Uterus (tissue), 4 donors: ENCODE results near the gene PTGFRN. TPM values are rescaled to one million over a fixed set of nuclear protein-coding genes. Genes with fewer than 3 reads are reported as not detected.

Experiments
- DNase-seq, 2 donors: peaks; one replicate each; pipeline ENCODE4 v3.0.0-alpha.2; 2019 to 2020
- H3K27ac ChIP-seq, 2 donors: fragments of 200-600 bp; sonication (generic); 1 replicate in 1 of 2; 2 replicates in 1 of 2; pipeline ENCODE4 v1.5.1; 2016 to 2018
- H3K27me3 ChIP-seq, 2 donors: fragments of 200-600 bp; sonication (generic); one replicate each; pipeline ENCODE4 v1.5.1; 2018 to 2019; ENCODE audit warnings: control low read depth in 1 of 2
- H3K36me3 ChIP-seq, 2 donors: fragments of 200-600 bp; sonication (generic); one replicate each; pipeline ENCODE4 v1.5.1; 2019; ENCODE audit warnings: control low read depth in 1 of 2
- H3K4me1 ChIP-seq, 2 donors: fragments of 200-600 bp; sonication (generic); one replicate each; pipeline ENCODE4 v1.5.1; 2018 to 2019; ENCODE audit warnings: control low read depth in 1 of 2
- H3K4me3 ChIP-seq, 2 donors: fragments of 200-600 bp; sonication (generic); 1 replicate in 1 of 2; 2 replicates in 1 of 2; pipeline ENCODE4 v1.5.1; 2018 to 2019; ENCODE audit warnings: mild to moderate bottlenecking in 1 of 2
- H3K9me3 ChIP-seq, 2 donors: fragments of 200-600 bp; sonication (generic); one replicate each; pipeline ENCODE4 v1.5.1; 2019; ENCODE audit warnings: control low read depth in 1 of 2
- POLR2A ChIP-seq, 2 donors: fragments of 450-650 bp; IDR thresholded peaks; one replicate each; pipeline ENCODE4 v1.6.1; 2016; ENCODE audit warnings: antibody characterized with exemption in 2 of 2, mild to moderate bottlenecking in 1 of 2, moderate library complexity in 1 of 2
- intact Hi-C: fragments of 100-400 bp; cut with DNase I; formaldehyde crosslinking; loops from one replicate; pipeline ENCODE4 v1.15.1; 2023; ENCODE audit warnings: low total_unique reads
- total RNA-seq, 4 donors: library from RNA; depleted of rRNA in 3 of 4; stranded (reverse); fragments of >200 nt in 3 of 4; gene quantifications; one replicate each; pipeline versions ENCODE4 v1.1.0 to v1.2.4, GENCODE V29; 2014 to 2023
- TF ChIP-seq, protein P1 (sequence below), 4 experiments: fragments of 200-600 bp in 2 of 4; fragments of 450-650 bp in 2 of 4; sonication (generic) in 2 of 4; IDR thresholded peaks; one replicate each; pipeline ENCODE4 v1.5.1; 2016 to 2019; ENCODE audit warnings: antibody characterized with exemption in 4 of 4, mild to moderate bottlenecking in 2 of 4, moderate library complexity in 1 of 4
- donor health status: DM: yes; HTN: yes; CAD: no.

Gene PTGFRN
- total RNA-seq, 4 donors from 2014 or later: 32.4 to 134 (median 88.8) TPM

DNA sequence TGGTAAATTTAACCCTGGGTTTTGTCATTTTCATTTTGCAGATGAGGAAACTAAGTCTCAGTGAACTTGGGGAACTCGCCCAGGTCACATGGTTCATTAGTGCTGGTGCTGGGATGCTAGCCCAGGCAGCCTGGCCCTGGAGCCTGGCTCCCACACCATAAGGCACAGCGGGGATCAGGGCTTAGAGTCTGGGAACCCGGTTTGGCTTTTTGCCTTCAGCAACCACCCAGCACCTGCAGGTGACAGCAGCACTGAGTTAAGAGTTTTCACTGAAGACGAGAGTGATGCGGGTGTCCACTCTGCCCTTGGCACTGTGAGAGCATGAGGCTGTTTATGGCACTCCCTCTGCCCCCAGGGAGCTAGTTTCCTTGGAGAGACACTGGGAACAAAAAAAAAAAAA is 73.4 kb downstream of the PTGFRN start:
- no peak for TF ChIP-seq POLR2A (IDR thresholded peaks at IDR 0.05)
- TF ChIP-seq, protein P1, sequence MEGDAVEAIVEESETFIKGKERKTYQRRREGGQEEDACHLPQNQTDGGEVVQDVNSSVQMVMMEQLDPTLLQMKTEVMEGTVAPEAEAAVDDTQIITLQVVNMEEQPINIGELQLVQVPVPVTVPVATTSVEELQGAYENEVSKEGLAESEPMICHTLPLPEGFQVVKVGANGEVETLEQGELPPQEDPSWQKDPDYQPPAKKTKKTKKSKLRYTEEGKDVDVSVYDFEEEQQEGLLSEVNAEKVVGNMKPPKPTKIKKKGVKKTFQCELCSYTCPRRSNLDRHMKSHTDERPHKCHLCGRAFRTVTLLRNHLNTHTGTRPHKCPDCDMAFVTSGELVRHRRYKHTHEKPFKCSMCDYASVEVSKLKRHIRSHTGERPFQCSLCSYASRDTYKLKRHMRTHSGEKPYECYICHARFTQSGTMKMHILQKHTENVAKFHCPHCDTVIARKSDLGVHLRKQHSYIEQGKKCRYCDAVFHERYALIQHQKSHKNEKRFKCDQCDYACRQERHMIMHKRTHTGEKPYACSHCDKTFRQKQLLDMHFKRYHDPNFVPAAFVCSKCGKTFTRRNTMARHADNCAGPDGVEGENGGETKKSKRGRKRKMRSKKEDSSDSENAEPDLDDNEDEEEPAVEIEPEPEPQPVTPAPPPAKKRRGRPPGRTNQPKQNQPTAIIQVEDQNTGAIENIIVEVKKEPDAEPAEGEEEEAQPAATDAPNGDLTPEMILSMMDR (IDR thresholded peaks at IDR 0.05): no peak
- DNase-seq: no peak
- Histone ChIP-seq H3K36me3 (no peaks in the 10 kb centered on the region), H3K9me3 (no peaks in the 10 kb centered on the region), H3K4me1 (no peaks in the 10 kb centered on the region), H3K27me3 (no peaks in the 10 kb centered on the region), H3K27ac (peak overlapping the region in 1 of 2 donors; percentile 29), H3K4me3 (no peak overlapping the region)
- intact Hi-C loops: no loop called here

DNA sequence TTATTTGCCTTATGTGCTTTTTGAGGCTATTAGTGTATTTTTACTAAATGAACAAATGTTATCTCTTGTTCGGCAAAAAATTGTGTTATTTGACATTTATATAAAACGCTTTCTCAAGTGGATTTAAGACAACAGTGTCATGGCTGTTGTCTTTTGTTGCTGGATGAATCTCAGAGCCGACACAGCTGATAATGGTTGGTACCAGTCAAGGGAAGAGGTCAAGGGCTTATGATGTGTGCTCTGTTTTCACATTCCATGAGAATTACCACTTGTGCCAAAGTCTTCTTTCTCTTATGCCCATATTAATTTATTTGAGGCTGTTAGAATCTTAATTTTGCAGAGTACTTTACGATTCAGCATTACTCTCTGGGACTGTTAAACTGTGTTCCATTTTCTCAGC is 74.0 kb downstream of the PTGFRN start:
- H3K27ac ChIP-seq: peak overlapping the region in 1 of 2 donors; percentile 29
- no peaks in the 10 kb centered on the region for H3K36me3 ChIP-seq
- no peak overlapping the region for H3K4me3 ChIP-seq
- no peak for DNase-seq
- no peaks in the 10 kb centered on the region for H3K27me3 ChIP-seq
- no peaks in the 10 kb centered on the region for H3K4me1 ChIP-seq
- no peaks in the 10 kb centered on the region for H3K9me3 ChIP-seq
- TF ChIP-seq, protein P1 (IDR thresholded peaks at IDR 0.05): no peak
- TF ChIP-seq POLR2A (IDR thresholded peaks at IDR 0.05): no peak
- intact Hi-C loops: no loop called here

DNA sequence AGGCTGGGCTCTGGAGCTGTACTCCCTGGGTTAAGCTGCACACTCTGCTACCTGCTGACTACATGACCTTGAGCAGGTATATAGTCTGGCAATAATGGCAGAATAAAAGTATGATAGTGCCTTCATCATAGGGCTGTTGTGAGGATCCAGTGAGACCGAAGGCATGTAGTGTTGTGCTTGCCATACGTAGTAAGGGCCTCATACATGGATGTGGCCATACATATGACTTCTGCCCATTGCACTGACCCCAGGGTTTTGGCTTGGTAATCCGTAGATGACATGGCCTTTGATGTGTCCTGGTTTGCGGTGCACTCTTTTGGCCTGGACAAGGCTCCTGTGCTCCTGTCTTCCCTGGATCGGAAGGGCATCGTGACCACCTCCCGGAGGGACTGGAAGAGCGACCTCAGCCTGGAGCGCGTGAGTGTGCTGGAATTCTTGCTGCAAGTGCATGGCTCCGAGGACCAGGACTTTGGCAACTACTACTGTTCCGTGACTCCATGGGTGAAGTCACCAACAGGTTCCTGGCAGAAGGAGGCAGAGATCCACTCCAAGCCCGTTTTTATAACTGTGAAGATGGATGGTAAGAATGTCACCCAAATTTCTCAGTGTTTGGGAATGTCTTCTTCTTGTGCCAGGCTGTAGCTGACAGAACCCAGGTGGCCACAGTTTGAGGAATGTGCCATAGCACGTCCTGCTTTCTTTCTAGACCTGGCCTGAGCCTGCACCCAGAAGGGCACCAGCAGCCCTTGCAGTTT is 74.9 kb downstream of the PTGFRN start:
- Histone ChIP-seq H3K4me1 (no peaks in the 10 kb centered on the region), H3K4me3 (no peak overlapping the region), H3K27ac (peak overlapping the region in 1 of 2 donors; percentile 29), H3K27me3 (no peaks in the 10 kb centered on the region), H3K36me3 (no peaks in the 10 kb centered on the region), H3K9me3 (no peaks in the 10 kb centered on the region)
- no peak for DNase-seq
- no peak for TF ChIP-seq POLR2A (IDR thresholded peaks at IDR 0.05)
- intact Hi-C loops: no loop called here

DNA sequence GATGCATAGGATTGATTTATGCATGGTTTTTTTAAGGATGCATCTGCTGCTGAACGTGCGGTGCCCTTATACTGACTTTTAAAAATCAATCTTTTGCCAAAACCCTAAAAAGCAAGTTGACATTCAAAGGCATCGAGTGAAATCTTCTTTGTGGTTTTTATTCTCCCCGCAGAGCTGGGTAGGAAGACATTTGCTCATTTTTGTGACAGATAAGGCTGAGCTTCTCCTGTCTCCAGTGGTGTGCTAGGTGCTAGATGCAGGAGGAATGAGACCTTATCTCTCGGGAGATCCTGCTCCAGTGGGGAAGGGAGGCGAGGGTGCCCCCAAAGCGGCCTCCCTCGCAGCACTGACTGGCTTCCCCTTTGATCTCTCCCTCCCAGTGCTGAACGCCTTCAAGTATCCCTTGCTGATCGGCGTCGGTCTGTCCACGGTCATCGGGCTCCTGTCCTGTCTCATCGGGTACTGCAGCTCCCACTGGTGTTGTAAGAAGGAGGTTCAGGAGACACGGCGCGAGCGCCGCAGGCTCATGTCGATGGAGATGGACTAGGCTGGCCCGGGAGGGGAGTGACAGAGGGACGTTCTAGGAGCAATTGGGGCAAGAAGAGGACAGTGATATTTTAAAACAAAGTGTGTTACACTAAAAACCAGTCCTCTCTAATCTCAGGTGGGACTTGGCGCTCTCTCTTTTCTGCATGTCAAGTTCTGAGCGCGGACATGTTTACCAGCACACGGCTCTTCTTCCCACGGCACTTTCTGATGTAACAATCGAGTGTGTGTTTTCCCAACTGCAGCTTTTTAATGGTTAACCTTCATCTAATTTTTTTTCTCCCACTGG is 76.9 kb downstream of the PTGFRN start:
- DNase-seq: no peak
- TF ChIP-seq, protein P1 (IDR thresholded peaks at IDR 0.05): no peak
- no peak for TF ChIP-seq POLR2A (IDR thresholded peaks at IDR 0.05)
- intact Hi-C loops: no loop called here
- no peaks in the 10 kb centered on the region for H3K4me1 ChIP-seq
- H3K36me3 ChIP-seq: no peaks in the 10 kb centered on the region
- H3K27me3 ChIP-seq: no peaks in the 10 kb centered on the region
- no peak overlapping the region for H3K27ac ChIP-seq
- H3K9me3 ChIP-seq: no peaks in the 10 kb centered on the region
- no peak overlapping the region for H3K4me3 ChIP-seq

DNA sequence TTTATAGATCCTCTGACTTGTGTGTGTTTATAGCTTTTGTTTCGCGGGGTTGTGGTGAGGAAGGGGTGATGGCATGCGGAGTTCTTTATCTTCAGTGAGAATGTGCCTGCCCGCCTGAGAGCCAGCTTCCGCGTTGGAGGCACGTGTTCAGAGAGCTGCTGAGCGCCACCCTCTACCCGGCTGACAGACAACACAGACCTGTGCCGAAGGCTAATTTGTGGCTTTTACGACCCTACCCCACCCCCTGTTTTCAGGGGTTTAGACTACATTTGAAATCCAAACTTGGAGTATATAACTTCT is 77.5 kb downstream of the PTGFRN start:
- TF ChIP-seq, protein P1 (IDR thresholded peaks at IDR 0.05): no peak
- no peak for TF ChIP-seq POLR2A (IDR thresholded peaks at IDR 0.05)
- no peaks in the 10 kb centered on the region for H3K4me1 ChIP-seq
- no peak for DNase-seq
- intact Hi-C loops: no loop called here
- H3K27ac ChIP-seq: no peak overlapping the region
- H3K4me3 ChIP-seq: no peak overlapping the region
- no peaks in the 10 kb centered on the region for H3K36me3 ChIP-seq
- H3K27me3 ChIP-seq: no peaks in the 10 kb centered on the region
- H3K9me3 ChIP-seq: no peaks in the 10 kb centered on the region
